CD4-positive, CD25-positive, alpha-beta regulatory T cell (primary cell): ENCODE data around the gene FBXL4. TPM values are rescaled to one million over a fixed set of nuclear protein-coding genes. Genes with fewer than 3 reads are reported as not detected.
A peak's percentile ranks its signal among the peaks of the same experiment; 100 is the strongest.
"Not testable (repeated sequence)": the region's sequence is repeated elsewhere in the genome, so short reads cannot be mapped to it uniquely, and the experiment has no call there.

ENCODE experiments used
- ATAC-seq, 2 donors: fragments of 150-1000 bp; cut with Tn5 transposase; one replicate each; pipeline ENCODE4 v1.10.0; 2021; ENCODE audit warnings: low read depth in 2 of 2, moderate number of reproducible peaks in 2 of 2, moderate library complexity in 1 of 2
- DNase-seq, 3 donors: peaks; one replicate each; pipeline versions ENCODE4 v3.0.0 to v3.0.0-alpha.2; 2012 to 2022; ENCODE audit warnings: mixed read lengths in 1 of 3
- H3K27ac ChIP-seq: one replicate; pipeline ENCODE4 v1.7.0; 2013; ENCODE audit warnings: mild to moderate bottlenecking, low read length; ENCODE audit not compliant: insufficient read depth, poor library complexity, severe bottlenecking
- H3K27me3 ChIP-seq: one replicate; pipeline ENCODE4 v1.7.0; 2013; ENCODE audit warnings: low read length; ENCODE audit not compliant: control insufficient read depth, insufficient read depth
- H3K36me3 ChIP-seq: one replicate; pipeline ENCODE4 v1.7.0; 2013; ENCODE audit warnings: mild to moderate bottlenecking, low read length, moderate library complexity; ENCODE audit not compliant: control insufficient read depth, insufficient read depth
- H3K4me1 ChIP-seq: 2 replicates; pipeline ENCODE4 v1.7.0; 2013; ENCODE audit warnings: mild to moderate bottlenecking, low read length; ENCODE audit not compliant: insufficient read depth, control insufficient read depth, poor library complexity, severe bottlenecking
- H3K4me3 ChIP-seq: one replicate; pipeline ENCODE4 v1.7.0; 2013; ENCODE audit warnings: low read depth, mild to moderate bottlenecking, low read length, moderate library complexity
- H3K9me3 ChIP-seq, 2 experiments: 1 replicate in 1 of 2; 2 replicates in 1 of 2; pipeline ENCODE4 v1.7.0; 2013; ENCODE audit warnings: low read length in 2 of 2, mild to moderate bottlenecking in 1 of 2, moderate library complexity in 1 of 2; ENCODE audit not compliant: control insufficient read depth in 2 of 2
- H3K27ac Mint-ChIP-seq, 3 donors: one replicate each; pipeline ENCODE4 v1.8.0; 2020 to 2022; ENCODE audit warnings: mild to moderate bottlenecking in 3 of 3, mixed read lengths in 3 of 3, moderate library complexity in 2 of 3
- H3K27me3 Mint-ChIP-seq: one replicate; pipeline ENCODE4 v1.8.0; 2022; ENCODE audit warnings: mild to moderate bottlenecking, mixed read lengths
- H3K36me3 Mint-ChIP-seq: one replicate; pipeline ENCODE4 v1.8.0; 2020; ENCODE audit warnings: mixed read lengths
- H3K4me1 Mint-ChIP-seq, 4 donors: one replicate each; pipeline ENCODE4 v1.8.0; 2020 to 2022; ENCODE audit warnings: mixed read lengths in 4 of 4, mild to moderate bottlenecking in 1 of 4
- H3K4me3 Mint-ChIP-seq, 4 donors: one replicate each; pipeline ENCODE4 v1.8.0; 2020 to 2022; ENCODE audit warnings: mild to moderate bottlenecking in 4 of 4, mixed read lengths in 4 of 4, moderate library complexity in 3 of 4
- H3K9me3 Mint-ChIP-seq, 7 donors: one replicate each; pipeline ENCODE4 v1.8.0; 2020 to 2022; ENCODE audit warnings: mixed read lengths in 7 of 7, mild to moderate bottlenecking in 3 of 7, moderate library complexity in 2 of 7
- polyA plus RNA-seq, 4 donors: library from polyadenylated mRNA; unstranded; fragments of 300-500 nt; fragmentation: Illumina TruSeq; gene quantifications; one replicate each; pipeline ENCODE4 v1.2.3, GENCODE V29; 2021
- total RNA-seq: library from RNA; stranded (reverse); gene quantifications from one replicate; pipeline ENCODE4 v1.2.3, GENCODE V29; 2022

Gene FBXL4
- total and polyA plus RNA-seq, 5 donors from 2014 or later: 8.9 to 16.8 (median 10.9) TPM

GRCh38 chr6:98909236-98909635 lies 38.5 kb downstream of the FBXL4 start:
- Histone ChIP-seq H3K9me3 (no peaks in the 10 kb centered on the region), H3K4me3 (no peak overlapping the region), H3K4me1 (no peaks in the 10 kb centered on the region), H3K27me3 (no peaks in the 10 kb centered on the region), H3K27ac (no peak overlapping the region), H3K36me3 (peaks cover 21% of the 10 kb centered on the region)
- DNase-seq (no peak), ATAC-seq (no peak)
- Mint-ChIP-seq H3K4me1 (peaks cover 0 to 9% (median 0%) of the 10 kb centered on the region in 4 donors), H3K27ac (peak overlapping the region in 1 of 3 donors; percentile 60), H3K36me3 (peaks cover 56% of the 10 kb centered on the region), H3K4me3 (no peak overlapping the region), H3K27me3 (no peaks in the 10 kb centered on the region), H3K9me3 (peaks cover 0 to 15% (median 5%) of the 10 kb centered on the region in 7 donors)

- H3K36me3 Mint-ChIP-seq: peaks cover 55% of the 10 kb centered on the region
- not testable (repeated sequence) for H3K27me3 Mint-ChIP-seq, H3K27ac Mint-ChIP-seq
Measured at GRCh38 chr6:98906342-98906741, 41.4 kb downstream of the FBXL4 start.

GRCh38 chr6:98905759-98906158 lies 42.0 kb downstream of the FBXL4 start:
- ATAC-seq (no peak), DNase-seq (no peak)
- peaks cover 42% of the 10 kb centered on the region for H3K36me3 ChIP-seq
- H3K4me3 Mint-ChIP-seq: no peak overlapping the region
- no peaks in the 10 kb centered on the region for H3K9me3 ChIP-seq
- H3K9me3 Mint-ChIP-seq: peaks cover 0 to 6% (median under 1%) of the 10 kb centered on the region in 7 donors
- H3K27ac Mint-ChIP-seq: no peak overlapping the region
- H3K27ac ChIP-seq: no peak overlapping the region
- H3K4me1 ChIP-seq: no peaks in the 10 kb centered on the region
- peaks cover 61% of the 10 kb centered on the region for H3K36me3 Mint-ChIP-seq
- peaks cover 0 to 17% (median 1%) of the 10 kb centered on the region in 4 donors for H3K4me1 Mint-ChIP-seq
- H3K4me3 ChIP-seq: no peak overlapping the region
- H3K27me3 ChIP-seq: no peaks in the 10 kb centered on the region
- H3K27me3 Mint-ChIP-seq: no peaks in the 10 kb centered on the region

More at GRCh38 chr6:98906342-98906741, 41.4 kb downstream of the FBXL4 start:
- not testable (repeated sequence) for H3K4me1 ChIP-seq, H3K4me3 Mint-ChIP-seq, H3K27ac ChIP-seq, ATAC-seq, H3K9me3 ChIP-seq, H3K9me3 Mint-ChIP-seq, H3K4me3 ChIP-seq, H3K27me3 ChIP-seq, DNase-seq
- peaks cover 0 to 13% (median 1%) of the 10 kb centered on the region in 4 donors for H3K4me1 Mint-ChIP-seq
- H3K36me3 ChIP-seq: peaks cover 36% of the 10 kb centered on the region

GRCh38 chr6:98904096-98904495 lies 43.6 kb downstream of the FBXL4 start:
- no peak overlapping the region for H3K4me3 Mint-ChIP-seq
- peaks cover 0 to 6% (median 2%) of the 10 kb centered on the region in 7 donors for H3K9me3 Mint-ChIP-seq
- peaks cover 0 to 20% (median 2%) of the 10 kb centered on the region in 4 donors for H3K4me1 Mint-ChIP-seq
- ATAC-seq: no peak
- no peaks in the 10 kb centered on the region for H3K27me3 Mint-ChIP-seq
- Histone ChIP-seq H3K4me3 (no peak overlapping the region), H3K4me1 (no peaks in the 10 kb centered on the region), H3K27ac (no peak overlapping the region), H3K27me3 (no peaks in the 10 kb centered on the region), H3K9me3 (no peaks in the 10 kb centered on the region), H3K36me3 (peaks cover 51% of the 10 kb centered on the region)
- no peak for DNase-seq
- H3K36me3 Mint-ChIP-seq: peaks cover 72% of the 10 kb centered on the region
- H3K27ac Mint-ChIP-seq: no peak overlapping the region

- Mint-ChIP-seq H3K27ac (no peak overlapping the region), H3K4me1 (peaks cover 4 to 19% (median 10%) of the 10 kb centered on the region in 4 donors)
- peaks cover 56% of the 10 kb centered on the region for H3K36me3 ChIP-seq
Measured at GRCh38 chr6:98900706-98901105, 47.0 kb downstream of the FBXL4 start.

GRCh38 chr6:98894810-98895209 lies 52.9 kb downstream of the FBXL4 start:
- Mint-ChIP-seq H3K9me3 (peaks cover 0 to 3% (median 0%) of the 10 kb centered on the region in 7 donors), H3K4me1 (peaks cover 4 to 18% (median 6%) of the 10 kb centered on the region in 4 donors)
- ATAC-seq: no peak

More at GRCh38 chr6:98900706-98901105, 47.0 kb downstream of the FBXL4 start:
- H3K36me3 Mint-ChIP-seq: peaks cover 64% of the 10 kb centered on the region
- H3K27ac ChIP-seq: no peak overlapping the region
- peaks cover 0 to 3% (median 0%) of the 10 kb centered on the region in 7 donors for H3K9me3 Mint-ChIP-seq
- H3K4me3 Mint-ChIP-seq: peak overlapping the region in 1 of 4 donors; percentile 11
- no peaks in the 10 kb centered on the region for H3K4me1 ChIP-seq
- ATAC-seq (no peak), DNase-seq (no peak)
- no peak overlapping the region for H3K4me3 ChIP-seq
- H3K27me3 Mint-ChIP-seq: no peaks in the 10 kb centered on the region
- H3K27me3 ChIP-seq: no peaks in the 10 kb centered on the region
- H3K9me3 ChIP-seq: no peaks in the 10 kb centered on the region

GRCh38 chr6:98887650-98888049 lies 60.1 kb downstream of the FBXL4 start:
- peaks cover 48% of the 10 kb centered on the region for H3K36me3 Mint-ChIP-seq
- no peak overlapping the region for H3K27ac Mint-ChIP-seq

More at GRCh38 chr6:98894810-98895209, 52.9 kb downstream of the FBXL4 start:
- no peaks in the 10 kb centered on the region for H3K27me3 Mint-ChIP-seq
- no peaks in the 10 kb centered on the region for H3K27me3 ChIP-seq
- no peaks in the 10 kb centered on the region for H3K9me3 ChIP-seq
- no peak overlapping the region for H3K4me3 ChIP-seq
- peaks cover 27% of the 10 kb centered on the region for H3K36me3 ChIP-seq
- H3K4me1 ChIP-seq: no peaks in the 10 kb centered on the region
- H3K27ac ChIP-seq: no peak overlapping the region
- H3K27ac Mint-ChIP-seq: no peak overlapping the region
- DNase-seq: no peak
- H3K4me3 Mint-ChIP-seq: no peak overlapping the region
- H3K36me3 Mint-ChIP-seq: peaks cover 49% of the 10 kb centered on the region

GRCh38 chr6:98885330-98885729 lies 62.4 kb downstream of the FBXL4 start:
- no peak for DNase-seq
- Mint-ChIP-seq H3K4me3 (no peak overlapping the region), H3K27ac (no peak overlapping the region), H3K4me1 (peaks cover 2 to 8% (median 6%) of the 10 kb centered on the region in 4 donors), H3K9me3 (no peaks in the 10 kb centered on the region), H3K27me3 (no peaks in the 10 kb centered on the region), H3K36me3 (peaks cover 48% of the 10 kb centered on the region)
- Histone ChIP-seq H3K4me1 (no peaks in the 10 kb centered on the region), H3K27ac (no peak overlapping the region), H3K9me3 (no peaks in the 10 kb centered on the region), H3K36me3 (peaks cover 21% of the 10 kb centered on the region), H3K27me3 (no peaks in the 10 kb centered on the region), H3K4me3 (no peak overlapping the region)
- ATAC-seq: no peak

More at GRCh38 chr6:98887650-98888049, 60.1 kb downstream of the FBXL4 start:
- Histone ChIP-seq H3K27ac (no peak overlapping the region), H3K9me3 (no peaks in the 10 kb centered on the region), H3K4me1 (no peaks in the 10 kb centered on the region), H3K36me3 (peaks cover 20% of the 10 kb centered on the region), H3K27me3 (no peaks in the 10 kb centered on the region), H3K4me3 (no peak overlapping the region)
- ATAC-seq (no peak), DNase-seq (no peak)
- no peaks in the 10 kb centered on the region for H3K27me3 Mint-ChIP-seq
- no peaks in the 10 kb centered on the region for H3K9me3 Mint-ChIP-seq
- H3K4me3 Mint-ChIP-seq: no peak overlapping the region
- H3K4me1 Mint-ChIP-seq: peaks cover 0 to 5% (median 1%) of the 10 kb centered on the region in 4 donors
